Measurements from ENCODE around the gene TFAM.

TFAM gene

GRCh38 chr10:58439632-58440364 lies 54.6 kb downstream of the TFAM start:
- H3K27ac ChIP-seq (ENCODE audit: poor library complexity, severe bottlenecking): peak overlapping the region; percentile 98
- TF ChIP-seq CTCF (IDR thresholded peaks at IDR 0.05; ENCODE audit: poor library complexity, severe bottlenecking): no peak
- H3K9me3 ChIP-seq (ENCODE audit: severe bottlenecking): no peaks in the 10 kb centered on the region
- H3K36me3 ChIP-seq (ENCODE audit: low read depth): no peaks in the 10 kb centered on the region
- H3K4me1 ChIP-seq (ENCODE audit: insufficient read depth, poor library complexity, severe bottlenecking): peaks cover 53% of the 10 kb centered on the region
- no peak overlapping the region for H3K4me3 ChIP-seq (ENCODE audit: severe bottlenecking)
- ATAC-seq (ENCODE audit: low read depth): no peak
- no peaks in the 10 kb centered on the region for H3K27me3 ChIP-seq (ENCODE audit: insufficient read depth, poor library complexity, severe bottlenecking)
- no peak for DNase-seq (ENCODE audit: low spot score)

GRCh38 chr10:58440484-58440883 lies 55.3 kb downstream of the TFAM start:
- DNase-seq (ENCODE audit: low spot score): no peak
- Histone ChIP-seq H3K4me1 (ENCODE audit: insufficient read depth, poor library complexity, severe bottlenecking) (peaks cover 46% of the 10 kb centered on the region), H3K36me3 (ENCODE audit: low read depth) (no peaks in the 10 kb centered on the region), H3K27me3 (ENCODE audit: insufficient read depth, poor library complexity, severe bottlenecking) (no peaks in the 10 kb centered on the region), H3K9me3 (ENCODE audit: severe bottlenecking) (no peaks in the 10 kb centered on the region), H3K4me3 (ENCODE audit: severe bottlenecking) (no peak overlapping the region), H3K27ac (ENCODE audit: poor library complexity, severe bottlenecking) (peak overlapping the region; percentile 98)
- TF ChIP-seq CTCF (IDR thresholded peaks at IDR 0.05; ENCODE audit: poor library complexity, severe bottlenecking): no peak
- peak; percentile 11; the same call in 1 of the 3 replicates for ATAC-seq (ENCODE audit: low read depth)

GRCh38 chr10:58444321-58444720 lies 59.1 kb downstream of the TFAM start:
- Histone ChIP-seq H3K27ac (ENCODE audit: poor library complexity, severe bottlenecking) (no peak overlapping the region), H3K9me3 (ENCODE audit: severe bottlenecking) (no peaks in the 10 kb centered on the region), H3K36me3 (ENCODE audit: low read depth) (no peaks in the 10 kb centered on the region), H3K4me3 (ENCODE audit: severe bottlenecking) (no peak overlapping the region), H3K4me1 (ENCODE audit: insufficient read depth, poor library complexity, severe bottlenecking) (peaks cover 9% of the 10 kb centered on the region), H3K27me3 (ENCODE audit: insufficient read depth, poor library complexity, severe bottlenecking) (no peaks in the 10 kb centered on the region)
- TF ChIP-seq CTCF (IDR thresholded peaks at IDR 0.05; ENCODE audit: poor library complexity, severe bottlenecking): no peak
- ATAC-seq (ENCODE audit: low read depth) (no peak), DNase-seq (ENCODE audit: low spot score) (no peak)

GRCh38 chr10:58444876-58445275 lies 59.7 kb downstream of the TFAM start:
- ATAC-seq (ENCODE audit: low read depth) (no peak), DNase-seq (ENCODE audit: low spot score) (no peak)
- Histone ChIP-seq H3K4me1 (ENCODE audit: insufficient read depth, poor library complexity, severe bottlenecking) (peaks cover 5% of the 10 kb centered on the region), H3K9me3 (ENCODE audit: severe bottlenecking) (no peaks in the 10 kb centered on the region), H3K27ac (ENCODE audit: poor library complexity, severe bottlenecking) (no peak overlapping the region), H3K36me3 (ENCODE audit: low read depth) (no peaks in the 10 kb centered on the region), H3K27me3 (ENCODE audit: insufficient read depth, poor library complexity, severe bottlenecking) (no peaks in the 10 kb centered on the region), H3K4me3 (ENCODE audit: severe bottlenecking) (no peak overlapping the region)
- no peak for TF ChIP-seq CTCF (IDR thresholded peaks at IDR 0.05; ENCODE audit: poor library complexity, severe bottlenecking)
